ENCODE data around the gene LCN6. TPM values are rescaled to one million over a fixed set of nuclear protein-coding genes. Genes with fewer than 3 reads are reported as not detected.

LCN6 gene
- total and polyA plus RNA-seq, 9 of the 15 experiments (the other 6 are each of a cell fraction or from before 2014, with no cell fraction given): 0.10 to 0.45 (median 0.37) TPM; not detected in 5

DNA sequence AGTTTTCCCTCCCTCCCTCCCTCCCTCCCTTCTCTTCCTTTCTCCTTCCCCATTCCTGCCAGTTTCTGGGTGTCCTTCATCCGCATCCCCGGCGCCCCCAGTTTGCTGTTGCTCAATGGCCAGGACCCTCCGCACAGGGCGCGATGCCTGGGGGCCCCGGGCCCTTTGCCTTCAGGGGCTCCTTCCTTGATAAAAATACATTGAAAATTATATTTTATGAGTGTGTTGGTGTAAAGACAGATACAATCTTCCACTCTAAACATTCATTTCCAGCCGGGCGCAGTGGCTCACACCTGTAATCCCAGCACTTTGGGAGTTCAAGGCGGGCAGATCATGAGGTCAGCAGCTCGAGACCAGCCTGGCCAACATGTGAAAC lies 53.5 kb downstream of the LCN6 start (continued):
- TF ChIP-seq, protein P1, sequence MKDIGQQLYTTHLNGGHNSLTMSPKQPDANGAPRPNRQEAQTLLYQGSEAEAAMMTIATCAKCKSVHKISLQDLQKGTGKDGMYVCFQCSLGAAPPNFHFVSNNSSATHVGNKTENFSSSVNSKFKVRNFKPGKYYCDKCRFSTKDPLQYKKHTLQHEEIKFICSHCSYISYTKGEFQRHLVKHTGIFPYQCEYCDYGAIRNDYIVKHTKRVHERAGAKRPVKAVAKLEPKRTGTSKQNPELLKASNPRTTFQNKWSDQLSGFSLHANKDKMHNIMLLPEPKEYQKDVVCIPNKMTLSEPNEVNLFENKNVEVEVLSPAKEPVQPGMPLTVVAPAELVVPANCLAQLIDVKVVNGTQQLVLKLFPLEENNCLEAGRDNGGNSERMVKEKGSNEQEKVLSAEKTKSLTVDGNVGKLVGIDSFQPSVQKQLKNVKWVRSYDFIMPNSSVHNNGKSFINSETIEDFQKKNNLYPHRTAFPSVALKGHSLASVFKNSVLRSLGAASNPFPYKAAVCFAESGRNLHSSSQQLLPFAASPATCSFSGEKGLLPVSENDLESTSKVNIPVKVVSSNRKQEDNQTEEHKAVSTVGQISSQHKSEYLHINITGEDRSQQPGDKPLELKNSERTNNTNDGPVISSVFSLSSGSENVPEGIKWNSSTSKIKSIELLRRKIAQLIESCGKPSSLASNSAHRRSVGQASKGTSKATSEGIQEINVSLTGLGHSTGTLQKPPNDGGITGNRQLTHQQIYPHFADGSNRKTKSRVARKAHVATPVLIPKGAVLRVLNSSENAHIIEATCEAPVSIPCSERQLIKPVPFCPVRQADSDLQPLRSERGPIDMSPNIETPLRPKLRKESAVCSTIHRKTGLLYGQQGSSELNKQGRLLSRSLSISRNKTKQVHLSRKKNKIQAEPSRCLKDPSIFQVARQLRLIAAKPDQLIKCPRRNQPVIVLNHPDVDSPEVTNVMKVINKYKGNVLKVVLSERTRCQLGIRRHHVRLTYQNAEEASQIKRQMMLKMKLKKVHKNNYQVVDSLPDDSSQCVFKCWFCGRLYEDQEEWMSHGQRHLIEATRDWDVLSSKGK (CRISPR knock-in tag; IDR thresholded peaks at IDR 0.05): no peak

DNA sequence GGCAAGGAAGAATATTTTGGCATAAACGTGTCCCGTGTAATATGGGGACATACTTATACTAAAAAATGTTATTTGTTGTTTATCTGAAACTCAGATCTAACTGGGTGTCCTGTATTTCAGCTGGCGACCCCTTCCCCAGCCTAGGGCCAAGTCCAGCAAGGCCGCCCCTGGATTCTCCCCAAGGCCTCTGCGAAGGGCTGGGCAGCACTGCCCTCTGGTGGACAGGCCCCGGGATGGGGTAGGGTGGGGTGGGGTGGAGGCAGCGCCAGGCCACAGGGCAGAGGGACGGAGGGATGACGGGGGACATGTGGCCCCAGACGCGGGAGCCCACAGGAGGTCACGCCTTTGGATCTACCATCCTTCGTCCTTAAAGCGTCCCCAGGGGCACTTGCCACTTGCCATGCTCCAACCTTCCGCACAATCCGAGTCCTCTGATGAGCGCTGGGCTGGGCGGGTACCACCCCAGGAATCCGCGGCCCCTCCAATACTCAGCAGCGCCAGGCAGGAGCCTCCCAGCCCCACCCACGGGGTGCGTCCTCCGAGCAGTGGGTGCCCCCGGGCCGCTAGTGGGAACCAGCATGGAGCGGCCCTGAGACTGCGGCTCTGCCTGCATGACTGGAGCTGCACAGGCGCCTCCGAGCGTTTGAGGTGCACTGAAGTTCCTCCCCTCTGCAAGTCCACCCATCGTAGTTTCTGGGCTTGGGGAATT lies 54.0 kb downstream of the LCN6 start:
- ATAC-seq (peak; percentile 95), DNase-seq (ENCODE audit: extremely low read depth in 1 of 4, low spot score in 3 of 4) (peak; percentile 82 to 94 (median 87)), FAIRE-seq (peak; percentile 75)
- intact Hi-C loops (cut with micrococcal nuclease): loop anchor here (5.0 kb wide), 2 partner anchors 47 to 207 kb away; no protein-coding TSS in a partner anchor
- Histone ChIP-seq H3K27me3 (ENCODE audit: control insufficient read depth in 2 of 2, insufficient read depth in 2 of 2, low read length in 2 of 2) (no peaks in the 10 kb centered on the region), H4K20me1 (replicated peaks; ENCODE audit: control insufficient read depth, insufficient read depth, low read length) (no peaks in the 10 kb centered on the region), H3K36me3 (ENCODE audit: control insufficient read depth, insufficient read depth, low read length) (no peaks in the 10 kb centered on the region), H2AFZ (ENCODE audit: low read depth, low read length) (no peak overlapping the region), H3K79me2 (ENCODE audit: control insufficient read depth, insufficient read depth, low read length) (no peaks in the 10 kb centered on the region), H3K4me2 (ENCODE audit: insufficient read depth, low read length) (peak overlapping the region; percentile 49; the same call in 1 of the 2 replicates), H3K9me3 (replicated peaks; ENCODE audit: control insufficient read depth, insufficient read depth, low read depth, low read length) (no peaks in the 10 kb centered on the region), H3K9me1 (ENCODE audit: control insufficient read depth, insufficient read depth, low read length) (no peaks in the 10 kb centered on the region), H3K27ac (ENCODE audit: extremely low read depth, low read depth, low read length) (no peak overlapping the region), H3K4me1 (replicated peaks in 1 of 2; ENCODE audit: control insufficient read depth in 2 of 2, insufficient read depth in 2 of 2, low read length in 2 of 2) (peaks cover 9 to 74% of the 10 kb centered on the region in 2 experiments; a peak in 4 of 5 replicates), H3K9ac (ENCODE audit: insufficient read depth in 1 of 2, low read depth in 2 of 2, low read length in 2 of 2) (no peak overlapping the region; a peak in 1 of 4 replicates), H3K4me3 (no peak overlapping the region)
- BruUV-seq (replicated peaks): no TSS peak
- ChIA-PET CTCF (ENCODE audit: low intra/inter-chr PET ratio) (interaction anchor here (0.6 to 1.5 kb wide), 4 partner anchors 48 to 383 kb away, joined by 3 to 12 read pairs (median 5); no protein-coding TSS in a partner anchor), POLR2A (interaction anchor here (0.7 to 1.9 kb wide), 2 partner anchors 22 to 29 kb away, joined by 3 to 5 read pairs; no protein-coding TSS in a partner anchor)
- in situ Hi-C loops (cut with MboI): no loop called here
- 15% methylated on average over 24 of the region's 32 CpGs for WGBS (ENCODE audit: insufficient coverage, low coverage, missing lambda C conversion rate)
- no peak for TF ChIP-seq HNRNPUL1 (IDR thresholded peaks at IDR 0.05; ENCODE audit: low read length)
- TF ChIP-seq, protein P2, sequence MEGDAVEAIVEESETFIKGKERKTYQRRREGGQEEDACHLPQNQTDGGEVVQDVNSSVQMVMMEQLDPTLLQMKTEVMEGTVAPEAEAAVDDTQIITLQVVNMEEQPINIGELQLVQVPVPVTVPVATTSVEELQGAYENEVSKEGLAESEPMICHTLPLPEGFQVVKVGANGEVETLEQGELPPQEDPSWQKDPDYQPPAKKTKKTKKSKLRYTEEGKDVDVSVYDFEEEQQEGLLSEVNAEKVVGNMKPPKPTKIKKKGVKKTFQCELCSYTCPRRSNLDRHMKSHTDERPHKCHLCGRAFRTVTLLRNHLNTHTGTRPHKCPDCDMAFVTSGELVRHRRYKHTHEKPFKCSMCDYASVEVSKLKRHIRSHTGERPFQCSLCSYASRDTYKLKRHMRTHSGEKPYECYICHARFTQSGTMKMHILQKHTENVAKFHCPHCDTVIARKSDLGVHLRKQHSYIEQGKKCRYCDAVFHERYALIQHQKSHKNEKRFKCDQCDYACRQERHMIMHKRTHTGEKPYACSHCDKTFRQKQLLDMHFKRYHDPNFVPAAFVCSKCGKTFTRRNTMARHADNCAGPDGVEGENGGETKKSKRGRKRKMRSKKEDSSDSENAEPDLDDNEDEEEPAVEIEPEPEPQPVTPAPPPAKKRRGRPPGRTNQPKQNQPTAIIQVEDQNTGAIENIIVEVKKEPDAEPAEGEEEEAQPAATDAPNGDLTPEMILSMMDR (IDR thresholded peaks at IDR 0.05 in 2 of 3, conservative IDR thresholded peaks at IDR 0.05 in 1 of 3; ENCODE audit: insufficient read depth in 2 of 3, low read depth in 1 of 3, low read length in 3 of 3): peak; percentile 85 to 94 (median 85)
- TF ChIP-seq ZNF668 (CRISPR knock-in tag; IDR thresholded peaks at IDR 0.05): no peak
- TF ChIP-seq ZNF551 (CRISPR knock-in tag; IDR thresholded peaks at IDR 0.05): no peak
- no peak for TF ChIP-seq NFE2L1 (tag; IDR thresholded peaks at IDR 0.05; ENCODE audit: borderline replicate concordance, low read depth)
- TF ChIP-seq LARP7 (IDR thresholded peaks at IDR 0.05): no peak
- TF ChIP-seq, protein P3, sequence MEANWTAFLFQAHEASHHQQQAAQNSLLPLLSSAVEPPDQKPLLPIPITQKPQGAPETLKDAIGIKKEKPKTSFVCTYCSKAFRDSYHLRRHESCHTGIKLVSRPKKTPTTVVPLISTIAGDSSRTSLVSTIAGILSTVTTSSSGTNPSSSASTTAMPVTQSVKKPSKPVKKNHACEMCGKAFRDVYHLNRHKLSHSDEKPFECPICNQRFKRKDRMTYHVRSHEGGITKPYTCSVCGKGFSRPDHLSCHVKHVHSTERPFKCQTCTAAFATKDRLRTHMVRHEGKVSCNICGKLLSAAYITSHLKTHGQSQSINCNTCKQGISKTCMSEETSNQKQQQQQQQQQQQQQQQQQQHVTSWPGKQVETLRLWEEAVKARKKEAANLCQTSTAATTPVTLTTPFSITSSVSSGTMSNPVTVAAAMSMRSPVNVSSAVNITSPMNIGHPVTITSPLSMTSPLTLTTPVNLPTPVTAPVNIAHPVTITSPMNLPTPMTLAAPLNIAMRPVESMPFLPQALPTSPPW (CRISPR knock-in tag; IDR thresholded peaks at IDR 0.05): peak; percentile 85
- TF ChIP-seq, protein P4, sequence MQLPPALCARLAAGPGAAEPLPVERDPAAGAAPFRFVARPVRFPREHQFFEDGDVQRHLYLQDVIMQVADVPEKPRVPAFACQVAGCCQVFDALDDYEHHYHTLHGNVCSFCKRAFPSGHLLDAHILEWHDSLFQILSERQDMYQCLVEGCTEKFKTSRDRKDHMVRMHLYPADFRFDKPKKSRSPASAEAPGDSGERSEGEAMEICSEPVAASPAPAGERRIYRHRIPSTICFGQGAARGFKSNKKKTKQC (CRISPR knock-in tag; IDR thresholded peaks at IDR 0.05): 0 out of 2 replicates have a peak, but pooled peaks have one; percentile 43
- no peak for TF ChIP-seq SRSF9 (IDR thresholded peaks at IDR 0.05; ENCODE audit: borderline replicate concordance, low read depth, low read length)
- peak; percentile 64 for TF ChIP-seq PCBP1 (IDR thresholded peaks at IDR 0.05; ENCODE audit: low read depth, low read length, poor library complexity, severe bottlenecking)

Measured in K562 (cell line).